Measurements from ENCODE around the gene KLHL26. TPM values are rescaled to one million over a fixed set of nuclear protein-coding genes. Genes with fewer than 3 reads are reported as not detected.
A peak's percentile ranks its signal among the peaks of the same experiment; 100 is the strongest.

Gene KLHL26
- total RNA-seq, 4 donors from 2014 or later, result 3.8 to 22.2 (median 6.9) TPM

- TF ChIP-seq POLR2A (IDR thresholded peaks at IDR 0.05), result no peak
- no peak for TF ChIP-seq CTCF (IDR thresholded peaks at IDR 0.05)
- Histone ChIP-seq H3K4me1 (peaks cover 0 to 11% of the 10 kb centered on the region in 2 donors), H3K27ac (peak overlapping the region; percentile 57 to 68), H3K27me3 (no peaks in the 10 kb centered on the region), H3K9me3 (no peaks in the 10 kb centered on the region), H3K4me3 (no peak overlapping the region), H3K36me3 (no peaks in the 10 kb centered on the region)
- intact Hi-C loops (cut with DNase I; ENCODE audit: low total_unique reads), result no loop called here
- DNase-seq, result no peak
Measured at GRCh38 chr19:18669883-18670282, 33.1 kb downstream of the KLHL26 start.

DNA sequence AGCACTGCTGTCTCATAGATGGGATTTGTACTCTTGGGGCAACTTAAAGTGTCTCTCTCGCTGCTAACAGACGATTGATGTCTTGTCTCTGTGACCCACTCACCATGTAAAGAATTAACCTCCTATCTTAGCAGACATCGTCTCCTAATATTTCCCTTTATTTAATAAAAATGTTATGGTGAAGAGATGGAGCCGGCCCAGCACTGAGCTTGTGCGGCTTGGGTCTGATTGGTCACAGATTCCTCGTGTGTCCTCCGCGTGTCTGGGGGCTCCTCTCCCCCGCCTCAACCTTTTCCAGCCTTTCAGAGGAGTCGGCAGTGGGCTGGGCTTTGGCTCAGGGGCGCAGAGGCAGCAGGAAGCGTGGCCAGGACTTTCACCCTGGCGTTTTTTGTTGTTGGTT is 33.5 kb downstream of the KLHL26 start:
- Histone ChIP-seq H3K9me3 (no peaks in the 10 kb centered on the region), H3K27me3 (no peaks in the 10 kb centered on the region), H3K27ac (peak overlapping the region; percentile 57 to 68), H3K4me3 (no peak overlapping the region), H3K4me1 (peaks cover 0 to 11% of the 10 kb centered on the region in 2 donors), H3K36me3 (no peaks in the 10 kb centered on the region)
- intact Hi-C loops (cut with DNase I; ENCODE audit: low total_unique reads), result no loop called here
- DNase-seq, result peak in 1 of 2 donors; percentile 65
- no peak for TF ChIP-seq CTCF (IDR thresholded peaks at IDR 0.05)
- no peak for TF ChIP-seq POLR2A (IDR thresholded peaks at IDR 0.05)

DNA sequence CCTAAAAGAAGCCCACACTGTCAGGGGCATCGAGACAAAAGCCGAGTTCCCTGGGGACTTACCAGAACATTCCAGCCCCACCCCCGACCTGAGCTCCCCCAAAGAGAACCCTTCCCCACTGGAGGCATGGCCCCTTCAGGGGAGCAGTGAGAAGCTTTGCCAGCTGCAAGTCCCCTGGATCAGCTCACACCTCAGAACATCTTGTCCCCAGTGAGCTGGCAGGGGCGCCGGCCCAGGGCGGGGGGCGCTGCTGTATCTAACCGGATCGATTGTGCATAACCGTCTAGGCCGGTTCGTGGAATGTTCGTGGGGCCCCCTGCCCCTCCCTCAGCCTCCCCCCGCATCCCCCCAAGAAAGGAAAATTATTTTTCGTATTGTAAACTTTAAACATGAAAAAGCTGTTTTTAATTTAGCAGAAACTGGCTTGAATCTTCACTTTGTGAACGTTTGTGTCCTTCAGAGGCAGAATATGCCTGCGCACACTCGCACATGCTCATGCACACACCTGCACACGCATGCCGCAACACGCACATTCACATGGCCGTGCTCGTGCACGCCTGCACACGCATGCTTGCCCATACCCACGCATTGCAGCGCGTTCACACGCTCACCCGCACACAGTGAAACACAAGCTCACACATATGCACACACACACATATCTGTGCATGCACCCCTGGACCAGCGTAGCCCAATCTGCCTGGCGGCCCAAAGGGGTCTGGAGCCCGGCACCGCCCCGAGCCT is 34.6 kb downstream of the KLHL26 start:
- Histone ChIP-seq H3K9me3 (no peaks in the 10 kb centered on the region), H3K4me1 (peaks cover 0 to 11% of the 10 kb centered on the region in 2 donors), H3K27me3 (no peaks in the 10 kb centered on the region), H3K27ac (peak overlapping the region; percentile 57 to 68), H3K4me3 (no peak overlapping the region), H3K36me3 (no peaks in the 10 kb centered on the region)
- TF ChIP-seq CTCF (IDR thresholded peaks at IDR 0.05), result no peak
- TF ChIP-seq POLR2A (IDR thresholded peaks at IDR 0.05), result no peak
- no peak for DNase-seq
- intact Hi-C loops (cut with DNase I; ENCODE audit: low total_unique reads), result no loop called here

- peaks cover 0 to 11% of the 10 kb centered on the region in 2 donors for H3K4me1 ChIP-seq
- intact Hi-C loops (cut with DNase I; ENCODE audit: low total_unique reads), result no loop called here
- no peaks in the 10 kb centered on the region for H3K27me3 ChIP-seq
- H3K36me3 ChIP-seq, result no peaks in the 10 kb centered on the region
- DNase-seq, result peak in 1 of 2 donors; percentile 57
- peak overlapping the region in 1 of 2 donors; percentile 25 for H3K27ac ChIP-seq
- no peaks in the 10 kb centered on the region for H3K9me3 ChIP-seq
- TF ChIP-seq CTCF (IDR thresholded peaks at IDR 0.05), result no peak
- no peak for TF ChIP-seq POLR2A (IDR thresholded peaks at IDR 0.05)
- H3K4me3 ChIP-seq, result no peak overlapping the region
Measured at GRCh38 chr19:18672044-18672451, 35.2 kb downstream of the KLHL26 start.

DNA sequence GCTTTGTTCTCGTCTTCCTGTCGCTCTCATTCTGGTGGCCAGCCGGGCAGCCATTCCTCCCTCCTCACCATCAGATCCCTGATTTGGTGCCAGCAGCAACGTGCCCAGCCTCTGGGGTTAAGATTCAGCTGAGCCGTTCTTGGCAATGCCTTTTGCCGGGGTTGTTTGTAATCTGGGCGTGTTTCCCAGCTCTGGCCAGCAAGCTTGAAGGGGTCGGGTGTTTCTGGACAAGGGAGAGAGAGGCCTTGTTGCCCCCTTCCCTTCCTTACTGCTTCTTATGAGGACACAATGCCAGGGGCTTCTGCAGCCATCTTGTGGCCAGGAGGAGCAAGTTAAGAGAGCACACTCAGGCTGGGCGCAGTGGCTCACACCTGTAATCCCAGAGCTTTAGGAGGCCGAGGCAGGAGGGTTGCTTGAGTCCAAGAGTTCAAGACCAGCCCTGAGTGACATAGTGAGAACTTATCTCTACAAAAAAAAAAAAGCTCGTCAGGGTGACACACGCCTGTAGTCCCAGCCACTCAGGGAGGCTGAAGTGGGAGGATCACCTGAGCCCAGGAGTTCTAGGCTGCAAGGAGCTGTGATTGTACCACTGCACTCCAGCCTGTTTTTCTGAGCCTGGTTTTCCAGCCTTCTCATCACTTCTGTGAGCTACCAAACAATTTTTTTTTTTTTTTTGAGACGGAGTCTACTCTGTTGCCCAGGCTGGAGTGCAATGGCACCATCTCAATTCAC is 35.9 kb downstream of the KLHL26 start:
- peak in 1 of 2 donors; percentile 46 for DNase-seq
- H3K27ac ChIP-seq, result peak overlapping the region in 1 of 2 donors; percentile 25
- peaks cover 0 to 12% of the 10 kb centered on the region in 2 donors for H3K4me1 ChIP-seq
- H3K9me3 ChIP-seq, result no peaks in the 10 kb centered on the region
- H3K27me3 ChIP-seq, result no peaks in the 10 kb centered on the region
- no peak overlapping the region for H3K4me3 ChIP-seq
- intact Hi-C loops (cut with DNase I; ENCODE audit: low total_unique reads), result no loop called here
- no peak for TF ChIP-seq POLR2A (IDR thresholded peaks at IDR 0.05)
- TF ChIP-seq CTCF (IDR thresholded peaks at IDR 0.05), result peak in 2 of 4 experiments; percentile 11 to 17
- no peaks in the 10 kb centered on the region for H3K36me3 ChIP-seq

Measured in uterus (tissue), 4 donors.